Stomach (tissue), 4 donors: ENCODE data around the gene GZMH.

Source experiments
- EP300 ChIP-seq: sonication (generic); formaldehyde crosslinking; IDR thresholded peaks from one replicate; pipeline ENCODE4 v1.6.1; 2017; ENCODE audit warnings: antibody characterized with exemption
- POLR2A ChIP-seq, 4 donors: fragments of 450-650 bp; IDR thresholded peaks; one replicate each; pipeline ENCODE4 v1.6.1; 2016; ENCODE audit warnings: antibody characterized with exemption in 4 of 4, control low read depth in 2 of 4, mild to moderate bottlenecking in 1 of 4, moderate library complexity in 1 of 4
- TF ChIP-seq, protein P1 (sequence below), 7 experiments: fragments of 450-650 bp in 4 of 7; fragments of 200-600 bp in 3 of 7; sonication (generic) in 3 of 7; IDR thresholded peaks; one replicate each; pipeline ENCODE4 v1.5.1; 2016 to 2019; ENCODE audit warnings: antibody characterized with exemption in 7 of 7, control low read depth in 2 of 7, mild to moderate bottlenecking in 1 of 7

GRCh38 chr14:24576182-24576581, 33.3 kb downstream of the GZMH start, which contains the start of gene CTSG:
- TF ChIP-seq, protein P1, sequence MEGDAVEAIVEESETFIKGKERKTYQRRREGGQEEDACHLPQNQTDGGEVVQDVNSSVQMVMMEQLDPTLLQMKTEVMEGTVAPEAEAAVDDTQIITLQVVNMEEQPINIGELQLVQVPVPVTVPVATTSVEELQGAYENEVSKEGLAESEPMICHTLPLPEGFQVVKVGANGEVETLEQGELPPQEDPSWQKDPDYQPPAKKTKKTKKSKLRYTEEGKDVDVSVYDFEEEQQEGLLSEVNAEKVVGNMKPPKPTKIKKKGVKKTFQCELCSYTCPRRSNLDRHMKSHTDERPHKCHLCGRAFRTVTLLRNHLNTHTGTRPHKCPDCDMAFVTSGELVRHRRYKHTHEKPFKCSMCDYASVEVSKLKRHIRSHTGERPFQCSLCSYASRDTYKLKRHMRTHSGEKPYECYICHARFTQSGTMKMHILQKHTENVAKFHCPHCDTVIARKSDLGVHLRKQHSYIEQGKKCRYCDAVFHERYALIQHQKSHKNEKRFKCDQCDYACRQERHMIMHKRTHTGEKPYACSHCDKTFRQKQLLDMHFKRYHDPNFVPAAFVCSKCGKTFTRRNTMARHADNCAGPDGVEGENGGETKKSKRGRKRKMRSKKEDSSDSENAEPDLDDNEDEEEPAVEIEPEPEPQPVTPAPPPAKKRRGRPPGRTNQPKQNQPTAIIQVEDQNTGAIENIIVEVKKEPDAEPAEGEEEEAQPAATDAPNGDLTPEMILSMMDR (IDR thresholded peaks at IDR 0.05): no peak
- TF ChIP-seq POLR2A (IDR thresholded peaks at IDR 0.05) (no peak), EP300 (no peak)
